GM19240 (cell line): ENCODE data around the gene ZNF414.

Experiments
- DNase-seq: peaks from one replicate; pipeline ENCODE4 v3.0.0; 2011; ENCODE audit warnings: low spot score; ENCODE audit not compliant: insufficient read length

The ZNF414 gene

GRCh38 chr19:8491574-8491973 is 22.4 kb downstream of the ZNF414 start:
- DNase-seq: no peak

- DNase-seq: no peak
These were observed 23.1 kb downstream of the ZNF414 start for GRCh38 chr19:8490873-8491272.

- DNase-seq: no peak
These were observed 23.6 kb downstream of the ZNF414 start for GRCh38 chr19:8490395-8490760.

- no peak for DNase-seq
These were observed 24.2 kb downstream of the ZNF414 start for GRCh38 chr19:8489561-8490394.

GRCh38 chr19:8488365-8488764 is 25.6 kb downstream of the ZNF414 start:
- DNase-seq: no peak

- DNase-seq: no peak
These were observed 26.7 kb downstream of the ZNF414 start for GRCh38 chr19:8487137-8487851.

GRCh38 chr19:8486661-8487136 is 27.3 kb downstream of the ZNF414 start:
- no peak for DNase-seq

- DNase-seq: no peak
These were observed 28.2 kb downstream of the ZNF414 start for GRCh38 chr19:8485561-8486371.

GRCh38 chr19:8484331-8484894 is 29.6 kb downstream of the ZNF414 start:
- no peak for DNase-seq

GRCh38 chr19:8483165-8483564 is 30.8 kb downstream of the ZNF414 start:
- DNase-seq: no peak

- DNase-seq: no peak
These were observed 31.3 kb downstream of the ZNF414 start for GRCh38 chr19:8482696-8483095.

GRCh38 chr19:8481616-8482015 is 32.4 kb downstream of the ZNF414 start:
- DNase-seq: no peak

- no peak for DNase-seq
These were observed 32.8 kb downstream of the ZNF414 start for GRCh38 chr19:8481201-8481600.

GRCh38 chr19:8478598-8478997 is 35.4 kb downstream of the ZNF414 start:
- DNase-seq: no peak

- no peak for DNase-seq
These were observed 36.1 kb downstream of the ZNF414 start for GRCh38 chr19:8477889-8478288.

GRCh38 chr19:8476524-8476923 is 37.4 kb downstream of the ZNF414 start:
- DNase-seq: no peak

GRCh38 chr19:8475005-8475404 is 39.0 kb downstream of the ZNF414 start:
- DNase-seq: no peak

- DNase-seq: peak; percentile 56
These were observed 40.1 kb downstream of the ZNF414 start for GRCh38 chr19:8473648-8474476.

GRCh38 chr19:8469613-8470368 is 44.2 kb downstream of the ZNF414 start:
- DNase-seq: no peak
